SJSA1 (cell line): ENCODE data around the gene COL4A2. TPM values are rescaled to one million over a fixed set of nuclear protein-coding genes. Genes with fewer than 3 reads are reported as not detected.
"Not testable (repeated sequence)": the region's sequence is repeated elsewhere in the genome, so short reads cannot be mapped to it uniquely, and the experiment has no call there.

ENCODE experiments used
- DNase-seq, 2 experiments: peaks; one replicate each; pipeline ENCODE4 v3.0.0-alpha.2; 2015 to 2020; ENCODE audit warnings: low spot score in 2 of 2, low read depth in 1 of 2
- H3K27ac ChIP-seq: fragments of 250-450 bp; sonication (Bioruptor Pico); 2 replicates; pipeline ENCODE4 v1.5.1; 2020; ENCODE audit warnings: mild to moderate bottlenecking, moderate library complexity
- H3K27me3 ChIP-seq: fragments of 250-450 bp; sonication (Bioruptor Pico); replicated peaks from 2 replicates; pipeline ENCODE4 v1.5.1; 2020; ENCODE audit warnings: mild to moderate bottlenecking, moderate library complexity
- H3K36me3 ChIP-seq: fragments of 250-450 bp; sonication (Bioruptor Pico); 2 replicates; pipeline ENCODE4 v1.5.1; 2020; ENCODE audit warnings: mild to moderate bottlenecking
- H3K4me1 ChIP-seq: fragments of 250-450 bp; sonication (Bioruptor Pico); replicated peaks from 2 replicates; pipeline ENCODE4 v1.6.1; 2021; ENCODE audit warnings: mild to moderate bottlenecking
- H3K4me3 ChIP-seq: fragments of 250-450 bp; sonication (Bioruptor Pico); 2 replicates; pipeline ENCODE4 v1.5.1; 2020; ENCODE audit warnings: mild to moderate bottlenecking
- H3K9me3 ChIP-seq: fragments of 250-450 bp; sonication (Bioruptor Pico); replicated peaks from 2 replicates; pipeline ENCODE4 v1.5.1; 2020; ENCODE audit warnings: mild to moderate bottlenecking
- total RNA-seq: library from RNA; depleted of rRNA; stranded (reverse); fragments of >200 nt; shearing (Covaris generic); gene quantifications from 2 replicates; pipeline ENCODE4 v1.2.3, GENCODE V29; 2014

The COL4A2 gene
- total RNA-seq, 1 experiment from 2014 or later: 741 TPM

GRCh38 chr13:110310541-110311442, 3.7 kb downstream of the COL4A2 start:
- H3K36me3 ChIP-seq: peaks cover 76% of the 10 kb centered on the region
- no peak overlapping the region for H3K4me3 ChIP-seq
- H3K27ac ChIP-seq: peak overlapping the region; percentile 52
- H3K27me3 ChIP-seq: no peaks in the 10 kb centered on the region
- peak; percentile 25 to 40 for DNase-seq
- no peaks in the 10 kb centered on the region for H3K9me3 ChIP-seq
- peaks cover 73% of the 10 kb centered on the region for H3K4me1 ChIP-seq

GRCh38 chr13:110311443-110312338, 4.6 kb downstream of the COL4A2 start:
- no peak overlapping the region for H3K4me3 ChIP-seq
- no peaks in the 10 kb centered on the region for H3K9me3 ChIP-seq
- H3K27me3 ChIP-seq: no peaks in the 10 kb centered on the region
- H3K36me3 ChIP-seq: peaks cover 77% of the 10 kb centered on the region
- peak; percentile 55 to 88 for DNase-seq
- peak overlapping the region; percentile 52 for H3K27ac ChIP-seq
- H3K4me1 ChIP-seq: peaks cover 69% of the 10 kb centered on the region

GRCh38 chr13:110312339-110313031, 5.4 kb downstream of the COL4A2 start:
- H3K9me3 ChIP-seq: no peaks in the 10 kb centered on the region
- DNase-seq: peak; percentile 93 to 94
- peaks cover 65% of the 10 kb centered on the region for H3K4me1 ChIP-seq
- peaks cover 77% of the 10 kb centered on the region for H3K36me3 ChIP-seq
- H3K27ac ChIP-seq: peak overlapping the region; percentile 52
- no peaks in the 10 kb centered on the region for H3K27me3 ChIP-seq
- H3K4me3 ChIP-seq: no peak overlapping the region

GRCh38 chr13:110313261-110313660, 6.2 kb downstream of the COL4A2 start:
- peaks cover 77% of the 10 kb centered on the region for H3K36me3 ChIP-seq
- not testable (repeated sequence) for H3K9me3 ChIP-seq, H3K27me3 ChIP-seq, H3K4me3 ChIP-seq
- H3K27ac ChIP-seq: peak overlapping the region; percentile 52
- DNase-seq: peak in 1 of 2 experiments; percentile 37
- H3K4me1 ChIP-seq: peaks cover 58% of the 10 kb centered on the region

GRCh38 chr13:110313733-110314132, 6.6 kb downstream of the COL4A2 start:
- DNase-seq: peak in 1 of 2 experiments; percentile 35
- not testable (repeated sequence) for H3K4me3 ChIP-seq, H3K27ac ChIP-seq, H3K27me3 ChIP-seq, H3K9me3 ChIP-seq
- peaks cover 58% of the 10 kb centered on the region for H3K4me1 ChIP-seq
- H3K36me3 ChIP-seq: peaks cover 80% of the 10 kb centered on the region

- Histone ChIP-seq H3K4me3 (no peak overlapping the region), H3K36me3 (peaks cover 71% of the 10 kb centered on the region), H3K27me3 (no peaks in the 10 kb centered on the region), H3K9me3 (no peaks in the 10 kb centered on the region), H3K27ac (no peak overlapping the region), H3K4me1 (peaks cover 58% of the 10 kb centered on the region)
- peak in 1 of 2 experiments; percentile 45 for DNase-seq
Measured at GRCh38 chr13:110314516-110315245, 7.6 kb downstream of the COL4A2 start.

- Histone ChIP-seq H3K36me3 (peaks cover 56% of the 10 kb centered on the region), H3K27ac (no peak overlapping the region), H3K4me1 (peaks cover 58% of the 10 kb centered on the region), H3K4me3 (no peak overlapping the region), H3K27me3 (no peaks in the 10 kb centered on the region), H3K9me3 (no peaks in the 10 kb centered on the region)
- DNase-seq: peak in 1 of 2 experiments; percentile 44
Measured at GRCh38 chr13:110316196-110316595, 9.1 kb downstream of the COL4A2 start.

- Histone ChIP-seq H3K36me3 (peaks cover 55% of the 10 kb centered on the region), H3K9me3 (0 out of 2 replicates have a peak, but pooled peaks cover 3% of the 10 kb centered on the region), H3K27ac (no peak overlapping the region), H3K4me3 (no peak overlapping the region), H3K27me3 (no peaks in the 10 kb centered on the region), H3K4me1 (peaks cover 58% of the 10 kb centered on the region)
- DNase-seq: peak in 1 of 2 experiments; percentile 32
Measured at GRCh38 chr13:110317093-110317492, 10.0 kb downstream of the COL4A2 start.

GRCh38 chr13:110317496-110318195, 10.6 kb downstream of the COL4A2 start:
- Histone ChIP-seq H3K4me1 (peaks cover 58% of the 10 kb centered on the region), H3K27ac (no peak overlapping the region)

GRCh38 chr13:110318920-110319319, 11.8 kb downstream of the COL4A2 start:
- peaks cover 64% of the 10 kb centered on the region for H3K4me1 ChIP-seq
- peak in 1 of 2 experiments; percentile 40 for DNase-seq
- peaks cover 56% of the 10 kb centered on the region for H3K36me3 ChIP-seq
- 0 out of 2 replicates have a peak, but pooled peaks cover 3% of the 10 kb centered on the region for H3K9me3 ChIP-seq
- H3K4me3 ChIP-seq: no peak overlapping the region
- H3K27ac ChIP-seq: peak overlapping the region; percentile 94
- H3K27me3 ChIP-seq: no peaks in the 10 kb centered on the region

More at GRCh38 chr13:110317496-110318195, 10.6 kb downstream of the COL4A2 start:
- Histone ChIP-seq H3K9me3 (0 out of 2 replicates have a peak, but pooled peaks cover 3% of the 10 kb centered on the region), H3K4me3 (no peak overlapping the region), H3K27me3 (no peaks in the 10 kb centered on the region), H3K36me3 (peaks cover 60% of the 10 kb centered on the region)
- peak in 1 of 2 experiments; percentile 45 for DNase-seq

- Histone ChIP-seq H3K27me3 (no peaks in the 10 kb centered on the region), H3K36me3 (peaks cover 51% of the 10 kb centered on the region), H3K9me3 (0 out of 2 replicates have a peak, but pooled peaks cover 3% of the 10 kb centered on the region), H3K4me3 (no peak overlapping the region), H3K4me1 (peaks cover 67% of the 10 kb centered on the region), H3K27ac (peak overlapping the region; percentile 94)
- DNase-seq: no peak
Measured at GRCh38 chr13:110319397-110319773, 12.3 kb downstream of the COL4A2 start.
